Measurements from ENCODE around the gene LMOD1.

- TF ChIP-seq CTCF (IDR thresholded peaks at IDR 0.05) (no peak), ZFX (IDR thresholded peaks at IDR 0.05; ENCODE audit: borderline replicate concordance) (no peak)
These were observed 19.8 kb upstream of the LMOD1 start for GRCh38 chr1:201966171-201966570.
